ENCODE measurements around the gene SNX8. TPM values are rescaled to one million over a fixed set of nuclear protein-coding genes. Genes with fewer than 3 reads are reported as not detected.

SNX8 gene, protein sequence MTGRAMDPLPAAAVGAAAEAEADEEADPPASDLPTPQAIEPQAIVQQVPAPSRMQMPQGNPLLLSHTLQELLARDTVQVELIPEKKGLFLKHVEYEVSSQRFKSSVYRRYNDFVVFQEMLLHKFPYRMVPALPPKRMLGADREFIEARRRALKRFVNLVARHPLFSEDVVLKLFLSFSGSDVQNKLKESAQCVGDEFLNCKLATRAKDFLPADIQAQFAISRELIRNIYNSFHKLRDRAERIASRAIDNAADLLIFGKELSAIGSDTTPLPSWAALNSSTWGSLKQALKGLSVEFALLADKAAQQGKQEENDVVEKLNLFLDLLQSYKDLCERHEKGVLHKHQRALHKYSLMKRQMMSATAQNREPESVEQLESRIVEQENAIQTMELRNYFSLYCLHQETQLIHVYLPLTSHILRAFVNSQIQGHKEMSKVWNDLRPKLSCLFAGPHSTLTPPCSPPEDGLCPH
- total RNA-seq (2021; fragmentation: NEBNext Ultra II Directional; extraction: Animal tissue kit (Norgen Biotek cat#: 25700)) (46.2 and 49.5 TPM in 2 replicates), polyA plus RNA-seq (2011; rRNA removed) (69.2 and 70.8 TPM in 2 replicates), polyA minus RNA-seq (2011; rRNA and poly(A)+ RNA removed) (76.9 and 104 TPM in 2 replicates)
- polyA plus RNA-seq (2011; cell fraction: cytosol; rRNA removed) = 43.8 TPM
- 87.4 TPM for polyA plus RNA-seq (2011; cell fraction: nucleus; rRNA removed)
- 24.9 to 55.7 TPM (median 48.9 TPM) in 4 replicates for polyA plus RNA-seq (2012, experiment 1 of 2)
- polyA plus RNA-seq (2012, experiment 2 of 2) = 15.1 TPM
- 13.0 TPM for polyA plus RNA-seq (2013, experiment 1 of 2)
- polyA plus RNA-seq (2013, experiment 2 of 2) = 12.5 TPM
- polyA minus RNA-seq (2011; cell fraction: cytosol; rRNA and poly(A)+ RNA removed) = 27.6 TPM
- 30.4 TPM for polyA minus RNA-seq (2011; cell fraction: nucleus; rRNA and poly(A)+ RNA removed)
- long read RNA-seq, experiment 1, full-length matches to known transcripts = 4 of 11 reads
- long read RNA-seq, experiment 1, partial matches to known transcripts = 3 of 11 reads
- long read RNA-seq, experiment 1, other reads (novel, unspliced or antisense) = 4 of 11 reads
- long read RNA-seq, experiment 2, full-length matches to known transcripts = 12 of 19 reads
- long read RNA-seq, experiment 2, partial matches to known transcripts = 3 of 19 reads
- long read RNA-seq, experiment 2, other reads (novel, unspliced or antisense) = 4 of 19 reads

- peak within 1 kb of the TSS; percentile 66 to 77 (median 74) for H3K4me3 ChIP-seq (ENCODE audit: extremely low read depth in 1 of 4, insufficient read depth in 2 of 4, low read depth in 3 of 4, low read length in 4 of 4)
- no peak within 1 kb of the TSS for H3K14ac ChIP-seq (ENCODE audit: insufficient read length)
- H3K18ac ChIP-seq (ENCODE audit: extremely low read depth, low read length) = no peak within 1 kb of the TSS
- no peak within 1 kb of the TSS for H2BK20ac ChIP-seq (ENCODE audit: low read length)
- CTCF ChIA-PET (ENCODE audit: partially characterized antibody) = interaction anchor here (1.1 kb wide), 1 partner anchor 50 kb away, joined by 3 read pairs; no protein-coding TSS in a partner anchor
- 14 to 100% methylated on average over 1 to 27 of the region's 78 CpGs for WGBS, 2 experiments (ENCODE audit: extremely low coverage in 1 of 2, insufficient coverage in 1 of 2, insufficient read length in 1 of 2, insufficient replicate concordance in 2 of 2, low coverage in 1 of 2, low lambda C conversion rate in 2 of 2, missing lambda C conversion rate in 1 of 2)
- H3K79me2 ChIP-seq (ENCODE audit: control insufficient read depth in 1 of 2, insufficient read depth in 2 of 2, low read length in 2 of 2) = peaks cover 0 to 31% of the 10 kb centered on the region in 2 experiments; a peak in 2 of 4 replicates
- peak within 1 kb of the TSS; percentile 62 for H2BK5ac ChIP-seq (ENCODE audit: low read depth, low read length)
- H3K36me3 ChIP-seq (ENCODE audit: control insufficient read depth in 2 of 4, insufficient read depth in 4 of 4, low read length in 3 of 4) = no peaks in the 10 kb centered on the region
- peak within 1 kb of the TSS; percentile 73 to 83 for H3K4me2 ChIP-seq (ENCODE audit: insufficient read depth in 1 of 2, low read depth in 2 of 2, low read length in 2 of 2)
- no peak within 1 kb of the TSS for H3K56ac ChIP-seq (replicated peaks; ENCODE audit: insufficient read length, low read depth, low read length)
- POLR2A ChIA-PET (ENCODE audit: partially characterized antibody) = interaction anchor here (1.0 to 3.6 kb wide), 10 partner anchors 9 to 81 kb away, joined by 3 to 29 read pairs (median 4); partner anchors contain the start of gene MAD1L1
- H3K9ac ChIP-seq (replicated peaks in 1 of 4; ENCODE audit: extremely low read depth in 1 of 4, low read depth in 3 of 4, low read length in 3 of 4) = peak within 1 kb of the TSS; percentile 65 to 85 (median 69)
- H3K27ac ChIP-seq (ENCODE audit: low read depth, low read length) = peak within 1 kb of the TSS; percentile 35; the same call in 1 of the 2 replicates
- H2BK15ac ChIP-seq (ENCODE audit: low read length) = peak within 1 kb of the TSS; percentile 75; the same call in 1 of the 2 replicates
- H4K5ac ChIP-seq (ENCODE audit: insufficient read length, low read depth, low read length) = peak within 1 kb of the TSS; percentile 6
- H2BK120ac ChIP-seq (replicated peaks; ENCODE audit: low read depth, low read length) = peak within 1 kb of the TSS; percentile 64
- peaks cover 6% of the 10 kb centered on the region; the same call in 1 of the 2 replicates for H3K23me2 ChIP-seq (ENCODE audit: low read depth, low read length)
- H3K9me3 ChIP-seq (ENCODE audit: insufficient read depth in 2 of 2, low read depth in 1 of 2, low read length in 1 of 2) = no peaks in the 10 kb centered on the region
- no peak within 1 kb of the TSS for H4K91ac ChIP-seq (replicated peaks; ENCODE audit: insufficient read length, low read length)
- DNase-seq (ENCODE audit: low read depth in 1 of 2, low spot score in 2 of 2) (peak; percentile 76 to 100), FAIRE-seq (no peak)
- peaks cover 4 to 10% (median 5%) of the 10 kb centered on the region in 4 experiments; a peak in 6 of 7 replicates for H3K4me1 ChIP-seq (replicated peaks in 1 of 4; ENCODE audit: control insufficient read depth in 3 of 4, insufficient read depth in 4 of 4, low read length in 3 of 4)
- peak within 1 kb of the TSS; percentile 97 for H3K4ac ChIP-seq (replicated peaks; ENCODE audit: insufficient read length, low read depth, low read length)
- 0 out of 2 replicates have a peak within 1 kb of the TSS, but pooled peaks have one; percentile 34 for H2AK5ac ChIP-seq (ENCODE audit: low read depth, low read length)
- no peaks in the 10 kb centered on the region for H3K27me3 ChIP-seq (replicated peaks in 1 of 4; ENCODE audit: control insufficient read depth in 3 of 4, extremely low read depth in 1 of 4, insufficient read depth in 3 of 4, low read length in 3 of 4)
- H2BK12ac ChIP-seq (ENCODE audit: low read depth, low read length) = peak within 1 kb of the TSS; percentile 80; the same call in 1 of the 2 replicates
- H4K8ac ChIP-seq (ENCODE audit: extremely low read depth, insufficient read depth, low read length) = peak within 1 kb of the TSS; percentile 39
- no peak within 1 kb of the TSS for H3K23ac ChIP-seq (ENCODE audit: insufficient read length)
- peaks cover 8% of the 10 kb centered on the region; the same call in 1 of the 2 replicates for H3K79me1 ChIP-seq (ENCODE audit: low read depth, low read length)
- H2AFZ ChIP-seq (ENCODE audit: low read length) = peak within 1 kb of the TSS; percentile 79
- no peaks in the 10 kb centered on the region for H4K20me1 ChIP-seq (replicated peaks in 1 of 2; ENCODE audit: control insufficient read depth in 1 of 2, insufficient read depth in 2 of 2, low read length in 2 of 2)
- TF ChIP-seq EZH2 (IDR thresholded peaks at IDR 0.05; ENCODE audit: low read depth, low read length, severe bottlenecking) = no peak
- TF ChIP-seq JUN (IDR thresholded peaks at IDR 0.05; ENCODE audit: low read depth, low read length) = no peak
- peak; percentile 79 for TF ChIP-seq TAF1 (IDR thresholded peaks at IDR 0.05; ENCODE audit: low read depth, low read length)
- peak; percentile 66 to 78 for TF ChIP-seq POLR2A (IDR thresholded peaks at IDR 0.05; ENCODE audit: control extremely low read depth in 1 of 2, low read depth in 2 of 2, low read length in 2 of 2)
- 0 out of 4 replicates have a peak, but pooled peaks of 1 of the 2 experiments have one; percentile 34 for TF ChIP-seq HDAC2 (IDR thresholded peaks at IDR 0.05; ENCODE audit: borderline replicate concordance in 1 of 2, low read depth in 2 of 2, low read length in 2 of 2)
Measured at GRCh38 chr7:2314209-2314955, at the start of gene SNX8. SNX8 (minus strand) TSS chr7:2314441; CDS start chr7:2314421, 20 bp downstream.
